ENCODE data around the gene MEPE.

DNA sequence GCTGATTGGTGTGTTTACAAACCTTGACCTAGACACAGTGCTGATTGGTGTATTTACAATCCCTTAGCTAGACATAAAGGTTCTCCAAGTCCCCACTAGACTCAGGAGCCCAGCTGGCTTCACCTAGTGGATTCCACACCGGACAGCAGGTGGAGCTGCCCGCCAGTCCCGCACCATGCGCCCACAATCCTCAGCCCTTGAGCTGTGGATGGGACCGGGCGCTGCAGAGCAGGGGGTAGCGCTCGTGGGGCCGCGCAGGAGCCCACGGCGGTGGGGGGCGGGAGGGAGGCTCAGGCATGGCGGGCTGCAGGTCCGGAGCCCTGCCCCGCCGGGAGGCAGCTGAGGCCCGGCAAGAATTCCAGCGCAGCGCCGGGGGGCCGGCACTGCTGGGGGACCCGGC is 30.7 kb downstream of the MEPE start:
- no peak for TF ChIP-seq ZNF561 (tag by site-specific recombination; IDR thresholded peaks at IDR 0.05; ENCODE audit: borderline replicate concordance)
- no peak for TF ChIP-seq MYNN (tag by site-specific recombination; IDR thresholded peaks at IDR 0.05; ENCODE audit: borderline replicate concordance)
- TF ChIP-seq ZNF138 (tag by site-specific recombination; IDR thresholded peaks at IDR 0.05; ENCODE audit: borderline replicate concordance) = no peak
- TF ChIP-seq, protein P1, sequence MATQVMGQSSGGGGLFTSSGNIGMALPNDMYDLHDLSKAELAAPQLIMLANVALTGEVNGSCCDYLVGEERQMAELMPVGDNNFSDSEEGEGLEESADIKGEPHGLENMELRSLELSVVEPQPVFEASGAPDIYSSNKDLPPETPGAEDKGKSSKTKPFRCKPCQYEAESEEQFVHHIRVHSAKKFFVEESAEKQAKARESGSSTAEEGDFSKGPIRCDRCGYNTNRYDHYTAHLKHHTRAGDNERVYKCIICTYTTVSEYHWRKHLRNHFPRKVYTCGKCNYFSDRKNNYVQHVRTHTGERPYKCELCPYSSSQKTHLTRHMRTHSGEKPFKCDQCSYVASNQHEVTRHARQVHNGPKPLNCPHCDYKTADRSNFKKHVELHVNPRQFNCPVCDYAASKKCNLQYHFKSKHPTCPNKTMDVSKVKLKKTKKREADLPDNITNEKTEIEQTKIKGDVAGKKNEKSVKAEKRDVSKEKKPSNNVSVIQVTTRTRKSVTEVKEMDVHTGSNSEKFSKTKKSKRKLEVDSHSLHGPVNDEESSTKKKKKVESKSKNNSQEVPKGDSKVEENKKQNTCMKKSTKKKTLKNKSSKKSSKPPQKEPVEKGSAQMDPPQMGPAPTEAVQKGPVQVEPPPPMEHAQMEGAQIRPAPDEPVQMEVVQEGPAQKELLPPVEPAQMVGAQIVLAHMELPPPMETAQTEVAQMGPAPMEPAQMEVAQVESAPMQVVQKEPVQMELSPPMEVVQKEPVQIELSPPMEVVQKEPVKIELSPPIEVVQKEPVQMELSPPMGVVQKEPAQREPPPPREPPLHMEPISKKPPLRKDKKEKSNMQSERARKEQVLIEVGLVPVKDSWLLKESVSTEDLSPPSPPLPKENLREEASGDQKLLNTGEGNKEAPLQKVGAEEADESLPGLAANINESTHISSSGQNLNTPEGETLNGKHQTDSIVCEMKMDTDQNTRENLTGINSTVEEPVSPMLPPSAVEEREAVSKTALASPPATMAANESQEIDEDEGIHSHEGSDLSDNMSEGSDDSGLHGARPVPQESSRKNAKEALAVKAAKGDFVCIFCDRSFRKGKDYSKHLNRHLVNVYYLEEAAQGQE (tag by site-specific recombination; IDR thresholded peaks at IDR 0.05) = no peak
- TF ChIP-seq, protein P2, sequence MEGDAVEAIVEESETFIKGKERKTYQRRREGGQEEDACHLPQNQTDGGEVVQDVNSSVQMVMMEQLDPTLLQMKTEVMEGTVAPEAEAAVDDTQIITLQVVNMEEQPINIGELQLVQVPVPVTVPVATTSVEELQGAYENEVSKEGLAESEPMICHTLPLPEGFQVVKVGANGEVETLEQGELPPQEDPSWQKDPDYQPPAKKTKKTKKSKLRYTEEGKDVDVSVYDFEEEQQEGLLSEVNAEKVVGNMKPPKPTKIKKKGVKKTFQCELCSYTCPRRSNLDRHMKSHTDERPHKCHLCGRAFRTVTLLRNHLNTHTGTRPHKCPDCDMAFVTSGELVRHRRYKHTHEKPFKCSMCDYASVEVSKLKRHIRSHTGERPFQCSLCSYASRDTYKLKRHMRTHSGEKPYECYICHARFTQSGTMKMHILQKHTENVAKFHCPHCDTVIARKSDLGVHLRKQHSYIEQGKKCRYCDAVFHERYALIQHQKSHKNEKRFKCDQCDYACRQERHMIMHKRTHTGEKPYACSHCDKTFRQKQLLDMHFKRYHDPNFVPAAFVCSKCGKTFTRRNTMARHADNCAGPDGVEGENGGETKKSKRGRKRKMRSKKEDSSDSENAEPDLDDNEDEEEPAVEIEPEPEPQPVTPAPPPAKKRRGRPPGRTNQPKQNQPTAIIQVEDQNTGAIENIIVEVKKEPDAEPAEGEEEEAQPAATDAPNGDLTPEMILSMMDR (tag by site-specific recombination; IDR thresholded peaks at IDR 0.05) = no peak
- TF ChIP-seq, protein P3, sequence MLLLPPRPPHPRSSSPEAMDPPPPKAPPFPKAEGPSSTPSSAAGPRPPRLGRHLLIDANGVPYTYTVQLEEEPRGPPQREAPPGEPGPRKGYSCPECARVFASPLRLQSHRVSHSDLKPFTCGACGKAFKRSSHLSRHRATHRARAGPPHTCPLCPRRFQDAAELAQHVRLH (tag by site-specific recombination; IDR thresholded peaks at IDR 0.05) = no peak
- TF ChIP-seq ZNF747 (tag by site-specific recombination; IDR thresholded peaks at IDR 0.05) = no peak
- TF ChIP-seq SETDB1 (IDR thresholded peaks at IDR 0.05; ENCODE audit: insufficient read length, low read length) = no peak

All from HEK293 (cell line).